HG03045 (cell line): ENCODE results near the gene MS4A14.
"Not testable (repeated sequence)": the region's sequence is repeated elsewhere in the genome, so short reads cannot be mapped to it uniquely, and the experiment has no call there.

Experiments used
- ATAC-seq: cut with Tn5 transposase; IDR thresholded peaks from one replicate; pipeline ENCODE4 v1.9.1; 2021; ENCODE audit warnings: mild to moderate bottlenecking, moderate library complexity; ENCODE audit not compliant: unreplicated experiment

The MS4A14 gene

DNA sequence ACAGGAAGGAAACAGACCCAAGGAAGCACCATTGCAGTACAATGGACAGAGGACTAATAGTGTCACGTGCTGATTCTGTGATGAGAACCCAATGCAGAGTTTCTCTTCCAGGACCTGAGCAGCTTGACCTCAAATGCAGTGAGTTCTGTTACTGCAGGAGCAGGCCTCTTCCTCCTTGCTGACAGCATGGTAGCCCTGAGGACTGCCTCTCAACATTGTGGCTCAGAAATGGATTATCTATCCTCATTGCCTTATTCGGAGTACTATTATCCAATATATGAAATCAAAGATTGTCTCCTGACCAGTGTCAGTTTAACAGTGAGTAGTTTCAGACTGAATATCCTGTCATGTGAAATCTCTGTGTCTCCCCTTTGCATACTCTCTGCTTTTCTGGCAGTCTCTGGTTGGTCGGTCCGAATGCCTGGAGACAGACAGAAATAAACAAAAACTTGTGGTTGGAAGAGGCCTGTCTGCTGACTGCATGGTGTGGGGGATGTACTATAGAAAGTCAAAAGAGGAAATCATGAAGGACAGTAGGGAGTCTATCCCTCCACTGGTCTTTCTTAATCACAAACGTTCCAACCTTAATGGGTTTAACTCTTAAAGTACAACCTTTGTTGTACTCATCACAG, 6.9 kb upstream of the MS4A14 start:
- ATAC-seq: peak; percentile 86

DNA sequence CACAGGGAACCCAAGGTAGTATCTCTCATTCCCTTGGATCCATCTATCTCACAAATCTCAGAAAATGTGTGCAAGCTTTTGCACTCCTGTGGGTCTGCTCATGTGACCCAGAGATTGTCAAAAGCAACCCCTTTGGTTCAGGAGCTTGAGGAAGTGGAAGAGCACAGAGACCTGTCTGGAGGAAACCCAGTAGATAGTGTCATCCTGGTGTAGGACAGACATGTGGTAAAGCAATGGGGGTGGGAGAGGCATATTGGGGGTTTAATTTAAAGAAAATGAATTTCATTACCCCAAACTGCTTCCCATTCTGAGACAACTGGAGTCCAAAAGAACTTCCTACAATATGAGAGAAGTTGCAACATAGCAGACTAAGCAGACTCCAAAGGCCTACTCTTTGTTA, 5.8 kb upstream of the MS4A14 start:
- ATAC-seq: no peak

DNA sequence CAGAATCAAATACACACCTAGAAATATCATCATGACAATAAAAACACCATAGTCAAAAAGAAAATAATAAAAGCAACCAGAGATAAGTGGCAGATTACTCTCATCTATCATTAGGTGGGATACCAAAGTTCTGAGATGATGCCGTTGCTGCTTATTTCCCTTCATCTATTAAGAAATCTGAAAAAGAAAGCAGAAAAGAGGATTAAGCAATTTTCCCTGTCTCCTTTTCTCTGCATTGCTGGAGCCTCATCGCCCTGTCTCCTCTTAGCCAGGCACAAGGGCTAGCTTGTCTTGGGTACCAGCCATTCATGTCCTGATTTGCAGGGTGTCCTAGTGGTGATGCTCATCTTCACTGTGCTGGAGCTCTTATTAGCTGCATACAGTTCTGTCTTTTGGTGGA, 3.9 kb upstream of the MS4A14 start:
- no peak for ATAC-seq

DNA sequence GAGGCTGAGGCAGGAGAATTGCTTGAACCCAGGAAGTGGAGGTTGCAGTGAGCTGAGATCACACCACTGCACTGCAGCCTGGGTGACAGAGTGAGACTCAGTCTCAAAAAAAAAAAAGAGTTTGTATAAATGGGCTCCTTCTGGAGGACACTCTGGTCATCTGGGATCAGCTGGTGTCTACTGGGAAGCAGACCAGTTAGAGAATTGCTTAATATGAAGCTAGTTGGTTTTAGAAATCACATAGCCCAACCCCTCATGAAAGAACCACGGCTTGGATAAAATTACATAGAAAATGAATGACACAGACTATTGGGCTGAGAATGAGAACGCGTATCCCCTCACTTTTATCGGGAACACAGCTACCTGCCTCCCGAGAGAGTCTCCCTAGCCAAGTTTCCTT, 3.2 kb upstream of the MS4A14 start:
- ATAC-seq: no peak

DNA sequence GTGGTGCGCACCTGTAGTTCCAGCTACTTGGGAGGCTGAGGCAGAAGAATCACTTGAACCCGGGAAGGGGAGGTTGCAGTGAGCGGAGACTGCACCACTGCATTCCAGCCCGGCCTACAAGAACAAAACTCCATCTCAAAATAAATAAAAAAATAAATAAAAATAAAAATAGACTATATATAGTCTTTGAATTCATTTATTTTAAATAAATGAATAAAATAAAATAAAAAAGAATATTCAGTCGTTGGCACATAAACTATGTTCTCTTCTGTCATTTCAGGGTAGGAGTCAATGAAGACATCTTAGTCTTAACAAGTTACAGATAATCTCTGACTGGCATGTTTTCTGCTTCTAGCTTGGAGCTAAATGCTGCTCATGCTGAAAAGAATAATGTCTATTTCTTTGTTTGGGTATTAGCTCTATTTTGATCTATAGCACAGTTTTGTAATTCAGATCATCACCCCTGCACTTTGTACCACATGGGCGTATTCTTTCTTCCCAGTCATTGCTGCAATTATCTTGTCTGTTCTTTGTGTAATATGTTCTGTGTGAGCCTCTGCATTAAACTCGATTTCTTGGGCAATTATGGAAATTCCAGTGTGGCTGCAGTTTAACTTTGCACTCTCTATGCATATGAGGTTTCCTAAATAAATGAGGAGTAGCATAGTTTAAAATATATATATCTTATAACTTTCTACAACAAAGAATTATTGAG, 1.4 kb upstream of the MS4A14 start:
- no peak for ATAC-seq

DNA sequence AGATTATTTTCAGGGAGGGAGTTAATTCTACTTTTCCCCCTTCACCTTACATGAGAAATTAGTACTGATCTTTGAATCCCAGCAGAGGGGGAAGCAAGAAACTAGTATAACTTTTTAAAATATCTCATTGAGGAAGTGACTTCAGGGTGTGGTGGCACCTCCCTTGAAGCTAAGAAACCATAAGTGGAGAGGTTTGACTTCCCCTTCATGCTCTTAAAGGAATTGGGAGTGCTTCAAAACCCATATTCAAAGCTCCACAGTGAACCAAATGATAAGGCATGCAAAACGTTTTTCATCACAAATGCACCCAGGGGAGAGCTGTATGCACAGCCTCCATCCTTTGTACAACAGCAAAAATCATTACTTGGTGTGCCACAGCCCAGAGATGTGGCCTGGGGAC, 540 bp downstream of the MS4A14 start:
- no peak for ATAC-seq

DNA sequence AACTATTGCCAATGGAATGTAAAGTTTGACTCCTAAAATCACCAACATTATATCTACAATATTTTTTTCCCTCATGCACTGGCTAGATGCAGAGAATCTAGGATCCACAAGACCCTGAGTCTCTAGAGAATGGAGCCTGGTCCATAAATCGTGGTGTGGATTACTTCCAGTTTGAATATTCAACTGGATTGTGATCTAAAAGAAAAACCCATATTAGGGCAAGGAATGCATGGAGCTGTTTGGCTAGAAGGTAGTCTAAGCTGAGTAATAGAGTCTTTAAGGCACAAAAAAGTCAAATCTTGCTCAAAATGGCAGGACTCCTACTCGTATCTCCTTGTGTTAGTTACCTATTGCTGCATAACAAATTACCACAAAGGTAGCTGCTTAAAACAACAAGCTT, 23.8 kb downstream of the MS4A14 start:
- no peak for ATAC-seq

DNA sequence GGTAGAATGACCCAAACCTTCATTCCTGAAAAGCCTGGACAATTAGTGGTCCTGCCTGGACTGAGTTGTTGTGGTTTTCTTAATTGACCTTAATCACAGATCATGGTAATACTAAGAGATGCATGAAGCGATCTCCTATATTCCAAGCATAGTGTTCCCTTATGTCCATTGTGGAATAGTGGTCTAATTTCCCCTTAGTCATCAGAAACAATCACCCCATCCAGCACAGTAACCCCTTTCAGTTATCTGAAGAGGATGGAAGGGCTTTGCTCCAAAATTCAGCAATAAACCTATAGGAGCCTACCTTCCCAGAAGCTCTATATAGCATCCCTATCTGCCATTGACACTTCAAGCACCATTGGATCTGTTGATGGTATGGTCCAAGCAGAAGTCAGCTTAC, 26.4 kb downstream of the MS4A14 start:
- no peak for ATAC-seq

DNA sequence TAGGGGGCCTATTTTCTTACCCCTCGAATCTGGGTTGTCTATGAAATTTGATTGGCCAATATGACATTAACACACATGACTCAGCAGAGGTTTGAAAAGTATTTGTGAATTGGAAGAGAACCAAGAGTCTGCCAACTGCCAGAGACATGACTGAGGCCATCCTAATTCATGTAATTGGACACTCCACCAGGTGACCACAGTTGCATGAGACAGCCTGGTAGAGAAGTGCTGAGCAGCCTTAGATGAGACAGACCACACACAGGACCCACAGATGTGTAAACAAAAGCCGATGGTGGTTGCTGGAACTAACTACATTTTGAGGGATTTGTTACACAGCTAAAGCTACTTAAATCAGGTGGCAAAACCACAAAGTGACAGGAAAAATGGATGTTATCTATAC, 32.3 kb downstream of the MS4A14 start:
- ATAC-seq: no peak

DNA sequence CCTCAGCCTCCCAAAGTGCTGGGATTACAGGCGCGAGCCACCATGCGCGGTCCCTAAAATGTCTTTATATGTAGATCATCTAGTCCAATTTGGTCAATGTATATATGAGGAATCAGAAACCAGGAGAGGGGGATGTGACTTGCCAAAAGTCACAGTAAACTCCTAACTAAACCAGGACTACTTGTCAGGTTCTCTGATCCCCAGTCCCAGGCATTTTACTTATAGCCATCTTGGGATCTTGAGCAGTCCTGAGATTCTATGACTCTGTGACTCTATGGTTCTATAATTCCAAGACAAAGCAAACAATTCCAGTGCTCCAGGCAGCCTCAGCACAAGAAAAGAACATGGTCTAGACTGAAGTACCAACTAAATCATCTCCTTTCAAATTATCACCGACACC, 33.0 kb downstream of the MS4A14 start, which contains the start of gene MS4A5:
Gene MS4A5 (plus strand): TSS at position 301 of the 400 bp plus-strand sequence. CDS start 103 bp downstream, outside the sequence.
- no peak for ATAC-seq

DNA sequence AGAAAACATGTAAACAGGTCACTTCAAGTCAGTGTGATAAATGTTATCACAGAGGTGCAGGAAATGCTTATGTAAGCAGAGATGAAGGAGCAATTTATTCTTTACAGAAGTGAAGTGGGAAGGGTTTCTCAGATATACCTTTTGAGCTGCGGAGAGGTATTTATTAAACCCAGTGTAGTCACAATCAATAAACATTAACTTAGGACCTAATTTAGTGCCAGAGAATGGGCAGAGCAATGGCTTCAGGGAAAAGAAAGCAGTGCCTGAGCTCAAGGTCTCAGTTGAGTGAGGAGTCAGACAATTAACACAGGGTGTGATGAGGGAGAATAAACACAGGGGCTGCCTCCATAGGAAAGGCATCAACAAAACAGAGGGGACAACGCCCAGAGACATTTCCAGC, 35.0 kb downstream of the MS4A14 start:
- ATAC-seq: no peak

DNA sequence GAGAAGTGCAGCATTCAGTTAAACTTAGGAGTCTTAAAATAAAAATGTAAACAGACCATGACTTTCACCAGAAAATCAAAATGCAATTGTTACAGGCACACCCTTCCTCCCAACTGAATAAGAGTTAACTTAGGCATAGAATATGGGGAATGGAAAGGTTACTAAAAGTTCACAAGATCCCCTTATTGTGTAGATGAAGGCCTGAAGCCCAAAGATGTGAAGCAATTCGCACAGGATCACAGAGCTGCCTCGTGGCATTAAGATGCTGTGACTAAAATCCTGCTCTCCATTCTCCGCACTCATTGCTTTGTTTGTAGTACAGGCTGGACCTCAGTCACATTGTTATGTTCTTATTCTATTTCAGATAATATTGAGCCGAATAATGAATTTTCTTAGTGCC, 37.1 kb downstream of the MS4A14 start:
- ATAC-seq: no peak

DNA sequence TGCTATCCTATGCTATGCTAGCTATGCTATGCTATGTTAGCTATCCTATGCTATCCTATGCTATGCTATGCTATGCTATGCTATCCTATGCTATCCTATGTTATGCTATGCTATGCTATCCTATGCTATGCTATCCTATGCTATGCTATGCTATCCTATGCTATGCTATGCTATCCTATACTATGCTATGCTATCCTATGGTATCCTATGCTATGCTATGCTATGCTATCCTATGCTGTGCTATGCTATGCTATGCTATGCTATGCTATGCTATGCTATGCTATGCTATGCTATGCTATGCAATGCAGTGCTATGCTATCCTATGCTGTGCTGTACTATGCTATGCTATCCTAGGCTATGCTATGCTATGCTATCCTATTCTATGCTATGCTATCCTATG, 50.8 kb downstream of the MS4A14 start:
- no peak for ATAC-seq

DNA sequence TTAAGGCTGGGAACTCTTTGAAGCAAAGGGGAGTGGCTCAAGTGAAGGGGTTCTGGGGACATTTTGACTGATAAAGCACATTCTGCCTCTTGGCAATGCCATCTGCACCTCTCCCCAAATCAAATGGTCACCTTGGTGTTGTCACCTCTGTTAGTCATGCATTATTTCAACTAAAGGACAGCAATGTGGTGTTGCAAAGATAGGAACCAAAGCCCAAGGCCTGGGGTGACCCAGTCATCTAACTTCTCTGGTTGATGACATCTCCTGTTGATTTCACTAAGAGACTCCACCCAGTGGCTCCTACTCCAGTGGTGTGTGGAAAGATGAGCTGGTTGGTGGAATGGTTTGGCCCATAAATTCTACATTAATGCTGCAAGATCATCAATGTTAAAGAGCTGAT, 51.6 kb downstream of the MS4A14 start:
- ATAC-seq: no peak

DNA sequence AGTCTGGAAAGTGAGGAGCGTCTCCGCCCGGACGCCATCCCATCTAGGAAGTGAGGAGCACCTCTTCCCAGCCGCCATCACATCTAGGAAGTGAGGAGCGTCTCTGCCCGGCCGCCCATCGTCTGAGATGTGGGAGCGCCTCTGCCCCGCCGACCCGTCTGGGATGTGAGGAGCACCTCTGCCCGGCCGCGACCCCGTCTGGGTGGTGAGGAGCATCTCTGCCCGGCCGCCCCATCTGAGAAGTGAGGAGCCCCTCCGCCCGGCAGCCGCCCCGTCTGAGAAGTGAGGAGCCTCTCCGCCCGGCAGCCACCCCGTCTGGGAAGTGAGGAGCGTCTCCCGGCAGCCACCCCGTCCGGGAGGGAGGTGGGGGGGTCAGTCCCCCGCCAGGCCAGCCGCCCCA, 54.9 kb downstream of the MS4A14 start:
- ATAC-seq: not testable (repeated sequence)

DNA sequence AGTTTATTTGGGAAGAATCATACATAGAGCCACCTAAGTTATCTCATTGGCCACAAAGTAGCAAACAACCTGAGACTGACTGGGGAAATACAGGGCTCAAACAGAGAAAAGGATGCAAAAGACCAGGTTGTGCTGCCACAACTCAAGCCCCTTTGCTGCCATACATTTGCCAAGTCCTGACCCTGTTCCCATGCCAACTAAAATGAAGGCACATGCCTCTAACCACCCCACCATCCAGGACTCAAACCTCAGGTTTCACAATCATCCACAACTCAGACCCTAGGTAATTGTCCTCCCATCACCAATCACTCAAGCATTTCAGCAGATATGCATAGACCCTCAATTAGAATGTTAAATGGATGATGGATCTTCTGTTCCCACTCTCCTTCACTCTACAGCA, 58.0 kb downstream of the MS4A14 start:
- ATAC-seq: no peak

DNA sequence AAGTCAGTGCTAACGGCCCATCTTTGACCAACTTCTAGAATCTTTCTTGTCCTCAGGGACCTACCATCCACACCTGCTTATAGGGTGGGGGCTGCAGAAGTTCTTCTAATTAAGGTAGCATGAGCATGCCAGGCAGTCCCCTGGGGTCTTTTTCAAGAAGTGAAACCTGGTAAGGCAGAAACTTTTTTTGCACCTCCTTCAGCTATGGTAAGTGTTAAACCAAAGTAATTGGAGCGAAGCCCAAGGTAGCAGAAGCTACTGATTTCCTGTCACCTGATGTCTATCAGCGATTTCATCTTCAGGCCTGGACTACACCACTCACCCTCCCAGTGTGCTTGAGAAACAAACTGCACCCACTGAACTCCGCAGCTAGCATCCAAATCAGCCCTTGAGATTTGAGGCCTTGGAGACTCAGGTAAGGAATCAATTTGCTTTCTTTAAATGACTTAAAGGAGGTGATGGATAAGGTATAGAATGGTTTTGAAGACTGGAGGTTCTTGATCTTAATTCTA, 59.3 kb downstream of the MS4A14 start, which contains the start of gene MS4A1:
Gene MS4A1 (plus strand): TSS at position 317 of the 512 bp plus-strand sequence. CDS start 6,528 bp downstream, outside the sequence.
- peak; percentile 79 for ATAC-seq

DNA sequence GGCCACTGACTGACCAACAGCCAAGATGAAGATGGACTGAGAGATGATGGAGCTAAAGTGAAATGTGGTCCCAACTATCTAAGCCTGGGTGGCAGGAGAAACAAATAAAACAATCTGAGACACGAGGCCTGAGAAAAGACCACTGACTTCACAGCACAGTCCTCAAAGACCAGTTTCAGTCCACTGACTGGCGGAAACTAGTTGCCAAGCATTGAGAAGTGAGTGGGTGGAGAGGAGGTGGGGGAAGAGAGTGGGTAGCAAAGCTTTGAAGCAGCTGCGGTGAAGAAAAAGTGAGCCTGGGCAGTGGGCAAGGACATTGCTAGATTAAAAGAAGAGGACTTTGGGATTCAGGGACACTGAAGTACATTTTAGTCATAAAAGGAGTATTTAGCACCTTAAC, 61.3 kb downstream of the MS4A14 start:
- peak; percentile 52 for ATAC-seq

DNA sequence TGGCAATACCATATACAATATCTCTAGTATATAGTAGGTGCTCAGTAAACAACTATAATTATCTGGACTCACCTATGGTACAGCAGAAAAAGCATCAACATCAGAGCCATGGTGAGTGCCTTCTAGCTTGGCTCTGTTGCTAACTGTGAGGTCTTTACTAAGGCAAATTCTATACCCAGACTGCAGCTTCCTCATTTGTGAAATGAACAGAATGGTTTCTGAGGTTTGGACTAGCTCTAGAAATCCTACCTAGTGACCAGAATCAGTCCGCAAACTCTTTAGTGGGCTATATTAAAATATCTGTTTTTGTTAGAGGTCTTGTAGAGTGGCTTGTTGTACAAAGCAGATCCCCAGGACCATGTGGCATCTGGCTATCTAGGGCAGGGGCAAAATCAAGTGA, 63.1 kb downstream of the MS4A14 start:
- ATAC-seq: no peak
